HepG2 (cell line): ENCODE data around the gene ASXL3. TPM values are rescaled to one million over a fixed set of nuclear protein-coding genes. Genes with fewer than 3 reads are reported as not detected.

ENCODE experiments used
- ATAC-seq: fragments of 200-7000 bp; cut with Tn5 transposase; 3 replicates; pipeline ENCODE4 v1.9.1; 2020; ENCODE audit warnings: mild to moderate bottlenecking, moderate library complexity
- BruUV-seq: library from RNA; stranded (reverse); fragments of 400-500 nt; replicated peaks from 2 replicates; lab custom pipeline; 2021; lab: Mats Ljungman, UMichigan
- CTCF ChIA-PET: fragments of 300-600 bp; formaldehyde crosslinking; extraction: SDS; loops from one replicate; lab custom pipeline; 2021; ENCODE audit warnings: low total read pairs, inconsistent platforms, low intra/inter-chr PET ratio; lab: Yijun Ruan, JAX
- POLR2A ChIA-PET: fragments of 350-600 bp; sonication (Branson Sonifier 250); formaldehyde crosslinking; loops from one replicate; lab custom pipeline; 2020; ENCODE audit warnings: antibody characterized with exemption, inconsistent platforms; lab: Yijun Ruan, JAX
- DNase-seq: peaks from one replicate; pipeline ENCODE4 v3.0.0-alpha.2; 2015; ENCODE audit warnings: low spot score
- FAIRE-seq: peaks from 3 replicates; lab custom pipeline; 2011; peaks lifted over from hg19 to GRCh38; lab: Jason Lieb, UNC
- H2AFZ ChIP-seq: one replicate; pipeline ENCODE4 v1.6.1; 2011; ENCODE audit warnings: low read length, inconsistent platforms
- H3K27ac ChIP-seq: fragments of 300-600 bp; 3 replicates; pipeline ENCODE4 v1.8.0; 2011; ENCODE audit warnings: mixed run types, mild to moderate bottlenecking, mixed read lengths, low read length, inconsistent platforms; ENCODE audit not compliant: insufficient read depth; ENCODE audit errors: extremely low read length
- H3K27me3 ChIP-seq, 2 experiments: fragments of 200-600 bp in 1 of 2; 2 replicates in 1 of 2; 3 replicates in 1 of 2; pipeline versions ENCODE4 v1.6.0 to v1.8.0; 2011; ENCODE audit warnings: low read length in 2 of 2, mild to moderate bottlenecking in 2 of 2, moderate library complexity in 2 of 2, inconsistent platforms in 1 of 2; ENCODE audit not compliant: insufficient read depth in 2 of 2, control insufficient read depth in 1 of 2
- H3K36me3 ChIP-seq, 2 experiments: fragments of 200-600 bp in 1 of 2; replicated peaks in 1 of 2; 2 replicates in 1 of 2; 3 replicates in 1 of 2; pipeline versions ENCODE4 v1.5.1 to v1.8.0; 2011; ENCODE audit warnings: low read length in 2 of 2, inconsistent platforms in 1 of 2; ENCODE audit not compliant: insufficient read depth in 2 of 2, control insufficient read depth in 1 of 2
- H3K4me1 ChIP-seq: 2 replicates; pipeline ENCODE4 v1.5.1; 2012; ENCODE audit warnings: low read length, inconsistent platforms; ENCODE audit not compliant: insufficient read depth
- H3K4me2 ChIP-seq: 2 replicates; pipeline ENCODE4 v1.6.0; 2011; ENCODE audit warnings: low read depth, low read length, inconsistent platforms
- H3K4me3 ChIP-seq, 3 experiments: fragments of 200-600 bp in 1 of 3; sonication (generic), shearing (Covaris generic) in 1 of 3; replicated peaks in 1 of 3; 2 replicates each; pipeline ENCODE4 v1.5.1; 2011 to 2016; ENCODE audit warnings: low read length in 3 of 3, inconsistent platforms in 2 of 3, low read depth in 2 of 3, mild to moderate bottlenecking in 2 of 3, control low read depth in 1 of 3, mixed read lengths in 1 of 3; ENCODE audit not compliant: insufficient read depth in 1 of 3
- H3K79me2 ChIP-seq: one replicate; pipeline ENCODE4 v1.6.1; 2011; ENCODE audit warnings: low read length, inconsistent platforms; ENCODE audit not compliant: insufficient read depth
- H3K9ac ChIP-seq: 2 replicates; pipeline ENCODE4 v1.6.0; 2011; ENCODE audit warnings: mild to moderate bottlenecking, low read depth, low read length, inconsistent platforms; ENCODE audit not compliant: insufficient read depth
- H3K9me3 ChIP-seq: 2 replicates; pipeline ENCODE4 v1.5.1; 2012; ENCODE audit warnings: mild to moderate bottlenecking, low read length
- H4K20me1 ChIP-seq: 2 replicates; pipeline ENCODE4 v1.6.0; 2011; ENCODE audit warnings: inconsistent platforms, mild to moderate bottlenecking, low read length, moderate library complexity; ENCODE audit not compliant: insufficient read depth
- IRF2 ChIP-seq: IDR thresholded peaks from 2 replicates; pipeline ENCODE4 v1.6.1; 2018; ENCODE audit warnings: missing genetic modification reagents, missing compliant biosample characterization
- NFAT5 ChIP-seq: sonication (generic); formaldehyde crosslinking; IDR thresholded peaks from 2 replicates; pipeline ENCODE4 v1.4.0; 2020; ENCODE audit warnings: missing genetic modification reagents
- ZNF30 ChIP-seq: sonication (generic); formaldehyde crosslinking; IDR thresholded peaks from 2 replicates; pipeline ENCODE4 v1.5.0; 2020; ENCODE audit warnings: mild to moderate bottlenecking, missing genetic modification reagents
- WGBS: methylation state at CpG from one replicate; pipeline ENCODE4 v1.1.6; 2017; ENCODE audit warnings: low lambda C conversion rate; 5-methylcytosine and 5-hydroxymethylcytosine counted together
- in situ Hi-C: cut with HindIII; loops from 2 replicates; pipeline ENCODE4 v1.10.0; 2017; ENCODE audit warnings: low pct_unique_long_range_greater_than_20kb; ENCODE audit not compliant: extremely low pct_ligation_motif_present
- intact Hi-C: fragments of 100-400 bp; cut with micrococcal nuclease; formaldehyde crosslinking; loops from one replicate; pipeline ENCODE4 v1.10.0; 2022; ENCODE audit not compliant: unreplicated experiment
- polyA plus RNA-seq, 8 experiments: library from polyadenylated mRNA; depleted of rRNA in 3 of 8; stranded (reverse) in 7 of 8; unstranded in 1 of 8; fragments of >200 nt; fragmentation: Illumina TruSeq in 4 of 8; extraction: Trizol in 4 of 8; gene quantifications; 2 replicates each; pipeline versions ENCODE4 v1.2.1 to v1.2.3, GENCODE V29; 2011 to 2016; ENCODE audit warnings: low read depth in 4 of 8, missing spikeins in 1 of 8, mixed read lengths in 1 of 8; ENCODE audit not compliant: insufficient read depth in 1 of 8
- total RNA-seq, 5 experiments: library from RNA; depleted of rRNA; stranded (reverse); fragments of >200 nt; fragmentation: Illumina TruSeq; extraction: Trizol; gene quantifications; 2 replicates each; pipeline ENCODE4 v1.2.3, GENCODE V29; 2016; ENCODE audit warnings: low read depth in 1 of 5

Gene ASXL3
- total and polyA plus RNA-seq, 2 of the 13 experiments (the other 11 are each of a cell fraction or from before 2014, with no cell fraction given) = not detected

DNA sequence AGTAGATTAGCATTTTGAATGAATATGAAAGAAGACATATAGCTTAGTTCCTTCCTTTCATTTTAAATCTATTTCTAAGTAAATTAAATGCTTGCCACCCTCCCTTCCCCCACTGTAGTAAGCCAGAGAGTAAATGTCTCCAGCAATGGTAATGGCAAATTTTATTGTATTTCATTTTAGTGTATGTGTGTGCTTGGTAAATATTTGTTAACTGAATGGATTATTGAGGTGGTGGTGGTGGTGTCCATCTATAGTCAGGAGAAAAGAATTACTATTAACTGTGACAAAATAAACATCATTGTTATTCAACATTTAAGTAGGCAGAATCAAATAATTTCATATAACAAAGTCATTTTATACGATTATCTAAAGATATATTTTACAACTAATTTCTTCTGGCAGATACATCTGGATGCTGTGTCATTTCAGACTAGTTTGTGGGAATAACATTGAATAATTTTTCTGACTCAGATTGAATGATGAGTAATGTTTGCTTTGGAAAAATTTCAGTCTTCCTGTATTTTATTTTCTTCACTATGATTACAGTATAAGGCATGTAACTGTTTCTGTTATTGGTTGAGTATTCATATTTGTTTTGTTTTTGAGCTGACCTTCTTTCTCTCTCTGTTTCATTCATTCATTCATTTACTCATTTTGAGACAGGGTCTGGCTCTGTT lies 18.3 kb downstream of the ASXL3 start:
- no peak for DNase-seq
- BruUV-seq = no TSS peak
- whole genome bisulfite sequencing = 0% methylated on average over 1 of the region's 1 CpG
- TF ChIP-seq NFAT5 = no peak
- TF ChIP-seq IRF2 (CRISPR knock-in tag) = no peak
- no peak for TF ChIP-seq ZNF30 (CRISPR knock-in tag)
- H3K36me3 ChIP-seq = no peaks in the 10 kb centered on the region
- H4K20me1 ChIP-seq = no peaks in the 10 kb centered on the region
- in situ Hi-C loops (no loop called here), intact Hi-C loops (no loop called here)
- ChIA-PET CTCF (no interaction called here), POLR2A (no interaction called here)
- FAIRE-seq = no peak
- H3K4me1 ChIP-seq = no peaks in the 10 kb centered on the region
- no peak overlapping the region for H3K4me2 ChIP-seq
- ATAC-seq = no peak
- no peaks in the 10 kb centered on the region for H3K79me2 ChIP-seq
- H3K27ac ChIP-seq = no peak overlapping the region
- no peak overlapping the region for H3K4me3 ChIP-seq
- H2AFZ ChIP-seq = no peak overlapping the region
- H3K9me3 ChIP-seq = no peaks in the 10 kb centered on the region
- H3K9ac ChIP-seq = no peak overlapping the region
- no peaks in the 10 kb centered on the region for H3K27me3 ChIP-seq
